Measurements from ENCODE around the gene TTLL4.
"Not testable (repeated sequence)": the region's sequence is repeated elsewhere in the genome, so short reads cannot be mapped to it uniquely, and the experiment has no call there.

Gene TTLL4

GRCh38 chr2:218671097-218671653, 39.5 kb upstream of the TTLL4 start:
- H3K4me3 ChIP-seq (ENCODE audit: low read depth, low read length), result peak overlapping the region; percentile 98
- peak; percentile 18 for DNase-seq (ENCODE audit: low read depth)
- TF ChIP-seq CTCF (conservative IDR thresholded peaks at IDR 0.05; ENCODE audit: low read depth, low read length), result no peak

GRCh38 chr2:218671654-218672566, 38.7 kb upstream of the TTLL4 start, which contains the start of the genes RNF25 and STK36:
Gene RNF25 (minus strand): TSS chr2:218672002. CDS start chr2:218671970, 32 bp downstream.
Gene STK36 (plus strand): TSS chr2:218672086. CDS start chr2:218672830, 744 bp downstream.
- TF ChIP-seq CTCF (conservative IDR thresholded peaks at IDR 0.05; ENCODE audit: low read depth, low read length), result no peak
- DNase-seq (ENCODE audit: low read depth), result peak; percentile 94
- peak within 1 kb of the TSS; percentile 98 for H3K4me3 ChIP-seq (ENCODE audit: low read depth, low read length)

GRCh38 chr2:218679119-218679518, 31.5 kb upstream of the TTLL4 start:
- TF ChIP-seq CTCF (conservative IDR thresholded peaks at IDR 0.05; ENCODE audit: low read depth, low read length), result no peak
- no peak overlapping the region for H3K4me3 ChIP-seq (ENCODE audit: low read depth, low read length)
- no peak for DNase-seq (ENCODE audit: low read depth)

GRCh38 chr2:218680061-218680460, 30.6 kb upstream of the TTLL4 start:
- DNase-seq (ENCODE audit: low read depth), result no peak
- no peak overlapping the region for H3K4me3 ChIP-seq (ENCODE audit: low read depth, low read length)
- TF ChIP-seq CTCF (conservative IDR thresholded peaks at IDR 0.05; ENCODE audit: low read depth, low read length), result no peak

GRCh38 chr2:218687400-218688060, 23.1 kb upstream of the TTLL4 start:
- not testable (repeated sequence) for H3K4me3 ChIP-seq (ENCODE audit: low read depth, low read length)
- TF ChIP-seq CTCF (conservative IDR thresholded peaks at IDR 0.05; ENCODE audit: low read depth, low read length), result peak; percentile 95
- DNase-seq (ENCODE audit: low read depth), result peak; percentile 92

- no peak overlapping the region for H3K4me3 ChIP-seq (ENCODE audit: low read depth, low read length)
- no peak for TF ChIP-seq CTCF (conservative IDR thresholded peaks at IDR 0.05; ENCODE audit: low read depth, low read length)
- DNase-seq (ENCODE audit: low read depth), result peak; percentile 16
Observed at GRCh38 chr2:218691234-218691633, 19.4 kb upstream of the TTLL4 start.
